ENCODE data around the gene PPP2R3B. TPM values are rescaled to one million over a fixed set of nuclear protein-coding genes. Genes with fewer than 3 reads are reported as not detected.
A peak's percentile ranks its signal among the peaks of the same experiment; 100 is the strongest.
"Not testable (repeated sequence)": the region's sequence is repeated elsewhere in the genome, so short reads cannot be mapped to it uniquely, and the experiment has no call there.

Gene PPP2R3B, protein sequence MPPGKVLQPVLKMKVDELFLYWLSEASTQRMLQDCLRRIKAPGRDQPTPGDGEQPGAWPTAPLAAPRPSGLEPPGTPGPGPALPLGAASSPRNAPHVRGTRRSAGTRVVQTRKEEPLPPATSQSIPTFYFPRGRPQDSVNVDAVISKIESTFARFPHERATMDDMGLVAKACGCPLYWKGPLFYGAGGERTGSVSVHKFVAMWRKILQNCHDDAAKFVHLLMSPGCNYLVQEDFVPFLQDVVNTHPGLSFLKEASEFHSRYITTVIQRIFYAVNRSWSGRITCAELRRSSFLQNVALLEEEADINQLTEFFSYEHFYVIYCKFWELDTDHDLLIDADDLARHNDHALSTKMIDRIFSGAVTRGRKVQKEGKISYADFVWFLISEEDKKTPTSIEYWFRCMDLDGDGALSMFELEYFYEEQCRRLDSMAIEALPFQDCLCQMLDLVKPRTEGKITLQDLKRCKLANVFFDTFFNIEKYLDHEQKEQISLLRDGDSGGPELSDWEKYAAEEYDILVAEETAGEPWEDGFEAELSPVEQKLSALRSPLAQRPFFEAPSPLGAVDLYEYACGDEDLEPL
- 33.2 and 53.4 TPM in 2 replicates for total RNA-seq (ENCODE audit: low replicate concordance)
- long read RNA-seq, partial matches to known transcripts: 2 of 2 reads
- long read RNA-seq, other reads (novel, unspliced or antisense): 0 of 2 reads

DNA sequence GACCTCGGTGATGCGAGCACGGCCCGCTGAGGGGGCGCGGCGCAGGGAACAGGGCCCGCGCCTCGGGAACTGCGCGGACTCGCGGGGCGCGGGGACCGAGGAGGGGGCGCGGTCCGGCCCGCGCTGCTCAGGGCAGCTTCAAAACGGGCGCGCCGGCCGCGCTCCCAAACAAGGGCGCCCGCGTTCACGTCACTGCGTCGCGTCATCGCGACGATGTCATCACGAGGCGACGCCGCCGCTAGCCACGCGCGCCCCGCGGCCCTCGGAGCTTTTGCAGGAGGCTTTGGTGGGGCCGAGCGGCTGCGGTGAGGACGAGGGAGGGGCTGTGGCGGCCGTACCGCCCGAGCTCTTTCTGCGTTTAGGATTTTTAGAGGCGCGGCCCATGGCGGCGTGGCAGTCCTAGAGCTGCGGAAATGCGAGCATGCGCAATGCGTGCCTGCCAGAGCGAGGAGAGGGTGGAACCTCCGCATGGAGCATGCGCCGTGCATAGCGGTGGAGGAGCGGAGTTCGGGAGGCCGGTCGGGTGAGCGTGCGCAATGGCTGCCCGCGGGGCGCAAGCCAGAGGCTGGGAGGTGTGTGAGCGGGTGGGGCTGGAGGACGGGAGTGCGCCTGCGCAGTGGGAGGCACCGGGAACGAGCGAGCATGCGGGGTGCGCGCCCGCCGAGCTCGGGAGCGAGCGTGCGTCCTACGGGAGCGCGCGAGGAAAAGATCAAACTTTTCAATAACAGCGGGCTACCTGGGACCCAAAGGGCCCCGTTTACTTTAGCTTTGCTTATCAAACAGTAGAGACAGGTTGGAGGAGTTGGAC lies at the start of gene PPP2R3B:
Gene PPP2R3B (minus strand): TSS at position 140 of the 808 bp plus-strand sequence. CDS start 216 bp downstream, outside the sequence.
- Mint-ChIP-seq H3K9me3 (no peaks in the 10 kb centered on the region), H3K36me3 (peaks cover 3% of the 10 kb centered on the region), H3K27ac (peak within 1 kb of the TSS; percentile 98), H3K4me3 (peak within 1 kb of the TSS; percentile 95), H3K27me3 (no peaks in the 10 kb centered on the region), H3K4me1 (ENCODE audit: unreplicated experiment) (peaks cover 8% of the 10 kb centered on the region)
- peak; percentile 99 for DNase-seq (ENCODE audit: extremely low spot score, unreplicated experiment)
- TF ChIP-seq, protein P1, sequence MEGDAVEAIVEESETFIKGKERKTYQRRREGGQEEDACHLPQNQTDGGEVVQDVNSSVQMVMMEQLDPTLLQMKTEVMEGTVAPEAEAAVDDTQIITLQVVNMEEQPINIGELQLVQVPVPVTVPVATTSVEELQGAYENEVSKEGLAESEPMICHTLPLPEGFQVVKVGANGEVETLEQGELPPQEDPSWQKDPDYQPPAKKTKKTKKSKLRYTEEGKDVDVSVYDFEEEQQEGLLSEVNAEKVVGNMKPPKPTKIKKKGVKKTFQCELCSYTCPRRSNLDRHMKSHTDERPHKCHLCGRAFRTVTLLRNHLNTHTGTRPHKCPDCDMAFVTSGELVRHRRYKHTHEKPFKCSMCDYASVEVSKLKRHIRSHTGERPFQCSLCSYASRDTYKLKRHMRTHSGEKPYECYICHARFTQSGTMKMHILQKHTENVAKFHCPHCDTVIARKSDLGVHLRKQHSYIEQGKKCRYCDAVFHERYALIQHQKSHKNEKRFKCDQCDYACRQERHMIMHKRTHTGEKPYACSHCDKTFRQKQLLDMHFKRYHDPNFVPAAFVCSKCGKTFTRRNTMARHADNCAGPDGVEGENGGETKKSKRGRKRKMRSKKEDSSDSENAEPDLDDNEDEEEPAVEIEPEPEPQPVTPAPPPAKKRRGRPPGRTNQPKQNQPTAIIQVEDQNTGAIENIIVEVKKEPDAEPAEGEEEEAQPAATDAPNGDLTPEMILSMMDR (conservative IDR thresholded peaks at IDR 0.05): no peak

DNA sequence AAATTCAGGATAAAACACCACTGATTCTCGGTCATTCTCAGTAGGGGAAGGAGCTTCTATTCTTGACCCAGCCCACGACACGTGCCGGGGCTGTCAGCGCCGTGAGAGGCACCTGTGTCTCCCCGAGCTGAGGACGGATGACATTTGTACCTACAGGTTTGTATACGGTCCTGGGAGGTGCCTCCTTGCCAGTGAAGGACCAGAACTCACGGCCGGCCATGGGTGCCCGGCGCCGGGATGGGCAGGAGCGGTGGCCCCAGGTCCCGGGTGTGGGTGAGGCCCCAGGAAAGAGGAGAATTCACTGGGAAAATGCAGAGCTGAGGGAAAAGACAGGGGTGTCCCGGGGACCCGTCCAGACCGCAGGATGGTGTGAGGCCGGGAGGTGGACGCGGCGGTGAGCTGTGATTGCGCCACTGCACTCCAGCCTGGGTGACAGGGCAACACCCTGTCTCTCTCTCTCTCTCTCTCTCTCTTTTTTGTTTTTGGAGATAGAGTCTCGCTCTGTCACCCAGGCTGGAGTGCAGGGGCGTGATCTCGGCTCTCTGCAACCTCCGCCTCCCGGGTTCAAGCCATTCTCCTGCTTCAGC lies 48.9 kb upstream of the PPP2R3B start:
- no peak for DNase-seq (ENCODE audit: extremely low spot score, unreplicated experiment)
- peaks cover 9% of the 10 kb centered on the region for H3K36me3 Mint-ChIP-seq
- H3K9me3 Mint-ChIP-seq: no peaks in the 10 kb centered on the region
- no peaks in the 10 kb centered on the region for H3K4me1 Mint-ChIP-seq (ENCODE audit: unreplicated experiment)
- peaks cover 50% of the 10 kb centered on the region for H3K27me3 Mint-ChIP-seq
- H3K4me3 Mint-ChIP-seq: no peak overlapping the region
- H3K27ac Mint-ChIP-seq: no peak overlapping the region
- TF ChIP-seq, protein P1 (conservative IDR thresholded peaks at IDR 0.05): no peak

DNA sequence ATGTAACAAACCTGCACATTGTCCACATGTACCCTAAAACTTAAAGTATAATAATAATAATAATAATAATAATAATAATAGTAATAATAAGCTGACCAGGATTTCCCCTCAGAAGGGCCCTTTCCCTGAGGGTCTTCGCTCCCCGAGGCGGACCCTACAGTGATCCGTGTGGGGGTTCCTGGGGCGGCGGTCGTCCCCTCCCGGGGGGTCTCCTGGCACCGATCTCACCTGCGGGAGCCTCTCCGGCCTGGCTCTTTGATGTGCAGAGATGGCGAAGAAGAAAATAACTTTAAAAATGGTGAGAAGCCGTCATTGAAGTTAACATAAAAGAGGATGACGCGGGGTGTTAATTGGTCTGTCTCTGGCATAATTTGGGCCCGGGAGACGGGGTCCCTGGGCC lies 48.2 kb upstream of the PPP2R3B start:
- no peak overlapping the region for H3K4me3 Mint-ChIP-seq
- TF ChIP-seq, protein P1 (conservative IDR thresholded peaks at IDR 0.05): no peak
- H3K27ac Mint-ChIP-seq: no peak overlapping the region
- no peaks in the 10 kb centered on the region for H3K9me3 Mint-ChIP-seq
- no peaks in the 10 kb centered on the region for H3K4me1 Mint-ChIP-seq (ENCODE audit: unreplicated experiment)
- no peak for DNase-seq (ENCODE audit: extremely low spot score, unreplicated experiment)
- H3K27me3 Mint-ChIP-seq: peaks cover 49% of the 10 kb centered on the region
- peaks cover 5% of the 10 kb centered on the region for H3K36me3 Mint-ChIP-seq

DNA sequence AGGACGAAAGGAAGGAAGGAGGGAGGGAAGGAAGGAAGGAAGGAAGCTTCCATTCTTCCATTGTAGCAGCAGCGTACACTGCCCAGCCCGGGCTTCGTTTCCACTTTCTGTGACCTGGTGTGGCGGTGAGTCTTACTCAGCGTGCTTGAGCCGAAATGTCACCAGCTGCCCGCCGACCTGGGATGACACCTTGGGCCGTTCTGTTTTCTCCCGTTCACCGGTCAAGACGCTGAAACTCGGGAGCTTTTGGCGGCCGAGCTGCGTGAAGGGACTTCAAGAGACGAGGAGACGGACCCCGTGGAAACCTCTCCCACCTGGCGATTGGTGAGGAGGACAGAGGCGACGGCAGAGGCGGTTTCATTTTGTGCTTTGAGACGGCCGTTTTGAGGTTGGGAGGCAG lies 47.1 kb upstream of the PPP2R3B start:
- Mint-ChIP-seq H3K4me3 (no peak overlapping the region), H3K27me3 (peaks cover 50% of the 10 kb centered on the region), H3K4me1 (ENCODE audit: unreplicated experiment) (no peaks in the 10 kb centered on the region), H3K27ac (no peak overlapping the region), H3K36me3 (peaks cover 5% of the 10 kb centered on the region), H3K9me3 (no peaks in the 10 kb centered on the region)
- TF ChIP-seq, protein P1 (conservative IDR thresholded peaks at IDR 0.05): no peak
- no peak for DNase-seq (ENCODE audit: extremely low spot score, unreplicated experiment)

DNA sequence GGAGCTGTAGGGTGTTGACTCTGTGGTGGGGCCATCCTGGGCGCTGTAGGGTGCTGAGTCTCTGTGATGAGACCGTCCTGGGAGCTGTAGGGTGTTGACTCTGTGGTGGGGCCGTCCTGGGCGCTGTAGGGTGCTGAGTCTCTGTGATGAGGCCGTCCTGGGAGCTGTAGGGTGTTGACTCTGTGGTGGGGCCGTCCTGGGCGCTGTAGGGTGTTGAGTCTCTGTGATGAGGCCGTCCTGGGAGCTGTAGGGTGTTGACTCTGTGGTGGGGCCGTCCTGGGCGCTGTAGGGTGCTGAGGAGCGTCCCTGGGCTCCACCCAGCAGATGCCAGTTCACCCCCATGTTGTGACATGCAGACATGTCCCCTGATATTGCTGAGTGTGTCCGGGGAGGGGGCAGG lies 46.0 kb upstream of the PPP2R3B start:
- H3K27ac Mint-ChIP-seq; H3K9me3 Mint-ChIP-seq; H3K4me3 Mint-ChIP-seq; DNase-seq (ENCODE audit: extremely low spot score, unreplicated experiment); H3K4me1 Mint-ChIP-seq (ENCODE audit: unreplicated experiment); H3K36me3 Mint-ChIP-seq: not testable (repeated sequence)
- peaks cover 57% of the 10 kb centered on the region for H3K27me3 Mint-ChIP-seq

Data from type B pancreatic cell (in vitro differentiated cells).